ENCODE data around the gene CHGA. TPM values are rescaled to one million over a fixed set of nuclear protein-coding genes. Genes with fewer than 3 reads are reported as not detected.

CHGA gene
- total and polyA plus RNA-seq, 2 of the 8 experiments (the other 6 are each of a cell fraction or from before 2014, with no cell fraction given), result 17.5 to 28.2 TPM

DNA sequence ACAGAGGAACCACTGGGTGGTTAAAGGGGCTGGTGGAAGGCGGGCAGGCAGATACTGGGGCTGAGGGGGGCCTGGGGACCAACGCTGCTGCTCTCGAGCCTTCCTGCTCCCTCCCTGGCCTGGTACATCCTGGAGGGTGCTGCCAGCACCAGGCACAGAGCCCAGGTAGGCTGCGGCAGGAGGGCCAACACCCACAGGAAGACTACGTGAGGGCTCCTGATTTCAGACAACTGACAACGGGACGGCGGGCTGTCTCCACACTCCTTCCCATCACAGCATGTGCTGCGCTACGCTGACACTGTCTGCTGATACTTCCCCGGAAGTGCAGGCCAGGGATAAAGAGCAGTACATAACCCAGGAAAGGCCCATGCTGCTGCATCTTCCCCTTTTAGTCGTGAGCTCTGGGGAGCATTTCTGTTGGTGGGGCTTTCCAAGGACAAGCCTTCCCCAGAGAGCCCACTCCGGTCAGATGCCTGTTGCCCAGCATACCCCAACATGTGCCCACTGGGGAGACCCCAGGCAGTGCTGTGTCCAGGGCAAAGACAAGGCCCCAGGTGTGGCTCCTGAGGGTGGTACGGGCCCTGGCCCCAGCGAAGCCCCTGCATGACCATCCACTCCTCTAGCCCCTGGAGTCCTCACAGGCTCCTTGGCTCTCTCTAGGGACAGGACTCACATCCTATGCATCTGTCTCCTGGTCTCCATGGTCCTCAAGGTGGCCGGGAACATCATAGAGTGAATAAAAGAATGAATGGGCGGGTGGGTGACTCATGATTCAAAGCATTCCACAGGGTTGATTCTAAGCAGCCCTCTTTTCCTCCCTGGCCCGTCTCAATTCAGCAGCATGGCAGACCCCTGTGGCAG is 38.0 kb downstream of the CHGA start (continued):
- TF ChIP-seq CHD7 (IDR thresholded peaks at IDR 0.05; ENCODE audit: insufficient replicate concordance, low read length) (no peak), HDAC6 (IDR thresholded peaks at IDR 0.05; ENCODE audit: low read depth, low read length) (no peak), SIN3A (conservative IDR thresholded peaks at IDR 0.05 in 1 of 2, IDR thresholded peaks at IDR 0.05 in 1 of 2; ENCODE audit: low read depth in 1 of 2, low read length in 2 of 2) (no peak), SIX5 (IDR thresholded peaks at IDR 0.05; ENCODE audit: low read depth, low read length) (no peak)
- TF ChIP-seq, protein P1, sequence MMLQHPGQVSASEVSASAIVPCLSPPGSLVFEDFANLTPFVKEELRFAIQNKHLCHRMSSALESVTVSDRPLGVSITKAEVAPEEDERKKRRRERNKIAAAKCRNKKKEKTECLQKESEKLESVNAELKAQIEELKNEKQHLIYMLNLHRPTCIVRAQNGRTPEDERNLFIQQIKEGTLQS (IDR thresholded peaks at IDR 0.05; ENCODE audit: insufficient read depth, low read depth, low read length), result no peak

All from H1 (cell line).